ENCODE measurements around the gene COBL. TPM values are rescaled to one million over a fixed set of nuclear protein-coding genes. Genes with fewer than 3 reads are reported as not detected.

The COBL gene
- total RNA-seq, 4 donors from 2014 or later = under 0.01 to 7.7 (median 2.6) TPM

GRCh38 chr7:51140199-51141164, 176.1 kb downstream of the COBL start:
- no peak for TF ChIP-seq CTCF (IDR thresholded peaks at IDR 0.05)
- TF ChIP-seq POLR2A (IDR thresholded peaks at IDR 0.05) = no peak
- DNase-seq = no peak
- Histone ChIP-seq H3K4me1 (no peaks in the 10 kb centered on the region), H3K9me3 (no peaks in the 10 kb centered on the region), H3K27me3 (no peaks in the 10 kb centered on the region), H3K36me3 (no peaks in the 10 kb centered on the region), H3K4me3 (no peak overlapping the region), H3K27ac (no peak overlapping the region)
- intact Hi-C loops (cut with DNase I; ENCODE audit: low total_unique reads) = no loop called here

GRCh38 chr7:51139796-51140195, 176.8 kb downstream of the COBL start:
- Histone ChIP-seq H3K4me3 (no peak overlapping the region), H3K36me3 (no peaks in the 10 kb centered on the region), H3K4me1 (no peaks in the 10 kb centered on the region), H3K27ac (no peak overlapping the region), H3K9me3 (no peaks in the 10 kb centered on the region), H3K27me3 (no peaks in the 10 kb centered on the region)
- no peak for DNase-seq
- TF ChIP-seq POLR2A (IDR thresholded peaks at IDR 0.05) (no peak), CTCF (IDR thresholded peaks at IDR 0.05) (no peak)
- intact Hi-C loops (cut with DNase I; ENCODE audit: low total_unique reads) = no loop called here

- Histone ChIP-seq H3K27me3 (no peaks in the 10 kb centered on the region), H3K27ac (no peak overlapping the region), H3K4me3 (no peak overlapping the region), H3K4me1 (no peaks in the 10 kb centered on the region), H3K36me3 (no peaks in the 10 kb centered on the region), H3K9me3 (no peaks in the 10 kb centered on the region)
- intact Hi-C loops (cut with DNase I; ENCODE audit: low total_unique reads) = no loop called here
- no peak for TF ChIP-seq CTCF (IDR thresholded peaks at IDR 0.05)
- no peak for TF ChIP-seq POLR2A (IDR thresholded peaks at IDR 0.05)
- no peak for DNase-seq
Measured at GRCh38 chr7:51138123-51139085, 178.2 kb downstream of the COBL start.

GRCh38 chr7:51135576-51135975, 181.0 kb downstream of the COBL start:
- H3K36me3 ChIP-seq = no peaks in the 10 kb centered on the region
- intact Hi-C loops (cut with DNase I; ENCODE audit: low total_unique reads) = no loop called here
- no peak for DNase-seq
- H3K27ac ChIP-seq = no peak overlapping the region
- H3K4me3 ChIP-seq = no peak overlapping the region
- H3K27me3 ChIP-seq = no peaks in the 10 kb centered on the region
- H3K9me3 ChIP-seq = no peaks in the 10 kb centered on the region
- no peaks in the 10 kb centered on the region for H3K4me1 ChIP-seq
- TF ChIP-seq CTCF (IDR thresholded peaks at IDR 0.05) (no peak), POLR2A (IDR thresholded peaks at IDR 0.05) (no peak)

Measured in uterus (tissue), 4 donors.